Spleen (tissue), 11 donors: ENCODE results near the gene TRPM7. TPM values are rescaled to one million over a fixed set of nuclear protein-coding genes. Genes with fewer than 3 reads are reported as not detected.
"Not testable (repeated sequence)": the region's sequence is repeated elsewhere in the genome, so short reads cannot be mapped to it uniquely, and the experiment has no call there.

Experiments used
- DNase-seq: peaks from one replicate; pipeline ENCODE4 v3.0.0-alpha.2; 2020
- H3K27ac ChIP-seq, 8 donors: fragments of 200-600 bp; sonication (generic) in 7 of 8; 1 replicate in 4 of 8; 2 replicates in 4 of 8; pipeline versions ENCODE4 v1.5.0 to v1.8.0; 2016 to 2021; ENCODE audit warnings: inconsistent platforms in 4 of 8, mild to moderate bottlenecking in 4 of 8, moderate library complexity in 1 of 8
- H3K27me3 ChIP-seq, 7 donors: fragments of 200-600 bp; sonication (generic) in 6 of 7; replicated peaks in 1 of 7; 1 replicate in 4 of 7; 2 replicates in 3 of 7; pipeline versions ENCODE4 v1.5.0 to v1.8.0; 2016 to 2021; ENCODE audit warnings: inconsistent platforms in 3 of 7, mild to moderate bottlenecking in 1 of 7
- H3K36me3 ChIP-seq, 6 donors: fragments of 200-600 bp; sonication (generic) in 5 of 6; 1 replicate in 4 of 6; 2 replicates in 2 of 6; pipeline versions ENCODE4 v1.5.0 to v1.8.0; 2016 to 2021; ENCODE audit warnings: inconsistent platforms in 2 of 6
- H3K4me1 ChIP-seq, 6 donors: fragments of 200-600 bp; sonication (generic) in 5 of 6; 1 replicate in 3 of 6; 2 replicates in 3 of 6; pipeline versions ENCODE4 v1.5.0 to v1.8.0; 2016 to 2021; ENCODE audit warnings: inconsistent platforms in 3 of 6
- H3K4me3 ChIP-seq, 8 donors: fragments of 200-600 bp; sonication (generic) in 7 of 8; 1 replicate in 4 of 8; 2 replicates in 4 of 8; pipeline versions ENCODE4 v1.5.0 to v1.8.0; 2016 to 2021; ENCODE audit warnings: inconsistent platforms in 4 of 8, mild to moderate bottlenecking in 4 of 8, moderate library complexity in 2 of 8
- H3K9me3 ChIP-seq, 8 donors: fragments of 200-600 bp; sonication (generic) in 7 of 8; 1 replicate in 4 of 8; 2 replicates in 4 of 8; pipeline versions ENCODE4 v1.5.0 to v1.8.0; 2016 to 2021; ENCODE audit warnings: inconsistent platforms in 4 of 8
- POLR2A ChIP-seq, 3 donors: fragments of 450-650 bp; IDR thresholded peaks; one replicate each; pipeline ENCODE4 v1.5.1; 2017; ENCODE audit warnings: antibody characterized with exemption in 3 of 3, mild to moderate bottlenecking in 1 of 3
- POLR2AphosphoS5 ChIP-seq, 3 donors: sonication (generic); formaldehyde crosslinking; IDR thresholded peaks; one replicate each; pipeline ENCODE4 v1.5.1; 2017; ENCODE audit warnings: antibody characterized with exemption in 3 of 3
- WGBS, 5 donors: extraction: QIAGEN DNeasy Blood & Tissue Kit in 3 of 5; methylation state at CpG; one replicate each; pipeline versions ENCODE4 v1.1.5 to v1.1.7; 2013 to 2018; 5-methylcytosine and 5-hydroxymethylcytosine counted together
- intact Hi-C: fragments of 100-400 bp; cut with DNase I; formaldehyde crosslinking; loops from one replicate; pipeline ENCODE4 v1.15.0; 2023; ENCODE audit warnings: low total_unique reads
- polyA plus RNA-seq, 3 donors: library from polyadenylated mRNA; stranded (reverse); fragments of 200-250 nt; gene quantifications; one replicate each; pipeline ENCODE4 v1.2.1, GENCODE V29; 2013
- total RNA-seq, 7 donors: library from RNA; depleted of rRNA in 3 of 7; stranded (reverse); fragments of >200 nt in 3 of 7; fragmentation: NEBNext Ultra II Directional in 4 of 7; extraction: Animal tissue kit (Norgen Biotek cat#: 25700) in 4 of 7; gene quantifications; one replicate each; pipeline versions ENCODE4 v1.1.0 to v1.2.1, GENCODE V29; 2016 to 2021
- TF ChIP-seq, protein P1 (sequence below), 11 experiments: fragments of 200-600 bp in 7 of 11; fragments of 450-650 bp in 4 of 11; sonication (generic) in 4 of 11; IDR thresholded peaks in 8 of 11; conservative IDR thresholded peaks in 3 of 11; 1 replicate in 7 of 11; 2 replicates in 4 of 11; pipeline versions ENCODE4 v1.4.0 to v1.8.0; 2016 to 2021; ENCODE audit warnings: antibody characterized with exemption in 11 of 11, inconsistent platforms in 4 of 11, mild to moderate bottlenecking in 1 of 11
- donor health status: healthy with polysubstance abuse.
- donor health status: DM: no; HTN: no; CAD: no; lungs with moderate emphysema.
- donor health status: DM: no; HTN: no; CAD: no.
- donor health status: Bipolar disorder and iron deficiency.
- donor health status: healthy.
- donor health status: DM: no; HTN: no; CAD: no.
- donor health status: DM: yes; HTN: yes; CAD: no.

TRPM7 gene
- total and polyA plus RNA-seq, 10 donors: 6.4 to 101 (median 46.7) TPM

DNA sequence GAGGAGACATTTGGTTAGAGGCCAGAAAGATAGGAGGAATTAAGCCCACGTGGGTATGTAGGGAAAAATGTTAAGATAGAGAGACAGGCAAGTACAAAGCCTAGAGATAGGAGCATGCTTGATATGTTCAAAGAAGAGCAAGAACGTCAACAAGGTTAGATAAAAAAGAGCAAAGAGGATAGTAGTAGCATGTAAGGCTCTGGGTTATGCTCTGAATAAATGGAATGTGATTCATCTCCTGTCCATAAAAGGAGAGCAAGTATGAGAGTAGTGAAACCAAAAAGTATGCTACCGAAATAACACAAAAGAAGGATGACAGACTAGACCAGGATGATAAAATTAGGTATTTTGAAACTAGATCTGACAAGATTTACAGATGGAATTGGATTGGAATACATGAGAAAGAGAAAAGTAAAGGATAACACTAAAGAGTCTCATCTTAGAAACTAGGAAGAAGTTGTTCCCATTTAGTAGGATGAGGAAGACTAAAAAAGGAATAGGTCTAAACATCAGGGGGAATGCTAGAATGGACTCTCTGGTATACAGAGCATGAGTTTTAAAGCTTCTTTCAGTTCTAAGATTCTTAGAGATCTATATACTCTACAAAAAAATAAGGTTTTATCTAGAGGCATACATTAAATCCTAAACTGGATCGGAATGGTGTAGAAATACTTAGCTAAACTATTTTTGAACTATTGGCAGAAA, 59.1 kb downstream of the TRPM7 start:
- TF ChIP-seq, protein P1, sequence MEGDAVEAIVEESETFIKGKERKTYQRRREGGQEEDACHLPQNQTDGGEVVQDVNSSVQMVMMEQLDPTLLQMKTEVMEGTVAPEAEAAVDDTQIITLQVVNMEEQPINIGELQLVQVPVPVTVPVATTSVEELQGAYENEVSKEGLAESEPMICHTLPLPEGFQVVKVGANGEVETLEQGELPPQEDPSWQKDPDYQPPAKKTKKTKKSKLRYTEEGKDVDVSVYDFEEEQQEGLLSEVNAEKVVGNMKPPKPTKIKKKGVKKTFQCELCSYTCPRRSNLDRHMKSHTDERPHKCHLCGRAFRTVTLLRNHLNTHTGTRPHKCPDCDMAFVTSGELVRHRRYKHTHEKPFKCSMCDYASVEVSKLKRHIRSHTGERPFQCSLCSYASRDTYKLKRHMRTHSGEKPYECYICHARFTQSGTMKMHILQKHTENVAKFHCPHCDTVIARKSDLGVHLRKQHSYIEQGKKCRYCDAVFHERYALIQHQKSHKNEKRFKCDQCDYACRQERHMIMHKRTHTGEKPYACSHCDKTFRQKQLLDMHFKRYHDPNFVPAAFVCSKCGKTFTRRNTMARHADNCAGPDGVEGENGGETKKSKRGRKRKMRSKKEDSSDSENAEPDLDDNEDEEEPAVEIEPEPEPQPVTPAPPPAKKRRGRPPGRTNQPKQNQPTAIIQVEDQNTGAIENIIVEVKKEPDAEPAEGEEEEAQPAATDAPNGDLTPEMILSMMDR (IDR thresholded peaks at IDR 0.05 in 8 of 11, conservative IDR thresholded peaks at IDR 0.05 in 3 of 11): no peak
- no peak for TF ChIP-seq POLR2AphosphoS5 (IDR thresholded peaks at IDR 0.05)
- no peak for TF ChIP-seq POLR2A (IDR thresholded peaks at IDR 0.05)
- DNase-seq: no peak
- WGBS, 5 donors: 75 to 87% (median 81%) methylated on average over 4 of the region's 4 CpGs

DNA sequence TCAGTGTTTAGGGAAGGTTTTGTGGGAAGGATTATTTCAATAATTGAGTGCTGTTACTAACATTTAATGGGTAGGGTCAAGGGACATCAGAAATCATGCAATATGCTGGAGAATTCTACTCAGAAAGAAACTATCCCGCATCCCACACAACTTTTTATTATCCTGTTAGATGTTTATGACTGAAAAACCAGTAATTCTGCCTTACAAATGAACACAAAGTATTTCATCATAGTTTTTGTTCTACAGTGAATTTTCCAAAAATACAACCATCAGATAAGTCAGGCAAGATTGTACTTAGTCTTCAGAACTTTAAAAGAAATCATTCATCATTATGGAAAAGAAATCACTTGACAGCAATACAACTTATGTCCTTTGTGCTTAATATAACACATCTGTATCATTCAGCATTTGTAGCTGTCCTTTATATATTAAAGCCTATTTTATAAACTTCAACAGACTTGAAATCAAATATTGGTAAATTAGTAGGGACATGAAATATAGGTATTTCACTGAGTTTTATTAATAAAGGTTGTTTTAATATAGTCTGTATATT, 61.9 kb downstream of the TRPM7 start:
- peaks cover 0 to 100% (median 50%) of the 10 kb centered on the region in 6 donors for H3K36me3 ChIP-seq
- intact Hi-C loops: no loop called here
- H3K9me3 ChIP-seq: no peaks in the 10 kb centered on the region
- no peak overlapping the region for H3K27ac ChIP-seq
- 76 to 89% (median 88%) methylated on average over 1 of the region's 1 CpG for WGBS, 5 donors
- TF ChIP-seq POLR2AphosphoS5 (IDR thresholded peaks at IDR 0.05) (no peak), POLR2A (IDR thresholded peaks at IDR 0.05) (no peak)
- TF ChIP-seq, protein P1 (IDR thresholded peaks at IDR 0.05 in 8 of 11, conservative IDR thresholded peaks at IDR 0.05 in 3 of 11): no peak
- no peak overlapping the region for H3K4me3 ChIP-seq
- DNase-seq: no peak
- no peaks in the 10 kb centered on the region for H3K4me1 ChIP-seq
- H3K27me3 ChIP-seq: no peaks in the 10 kb centered on the region

More for the DNA sequence above, 59.1 kb downstream of the TRPM7 start:
- no peaks in the 10 kb centered on the region for H3K9me3 ChIP-seq
- H3K27ac ChIP-seq: no peak overlapping the region
- no peaks in the 10 kb centered on the region for H3K27me3 ChIP-seq
- no peak overlapping the region for H3K4me3 ChIP-seq
- intact Hi-C loops: no loop called here
- no peaks in the 10 kb centered on the region for H3K4me1 ChIP-seq
- peaks cover 0 to 100% (median 57%) of the 10 kb centered on the region in 6 donors for H3K36me3 ChIP-seq

DNA sequence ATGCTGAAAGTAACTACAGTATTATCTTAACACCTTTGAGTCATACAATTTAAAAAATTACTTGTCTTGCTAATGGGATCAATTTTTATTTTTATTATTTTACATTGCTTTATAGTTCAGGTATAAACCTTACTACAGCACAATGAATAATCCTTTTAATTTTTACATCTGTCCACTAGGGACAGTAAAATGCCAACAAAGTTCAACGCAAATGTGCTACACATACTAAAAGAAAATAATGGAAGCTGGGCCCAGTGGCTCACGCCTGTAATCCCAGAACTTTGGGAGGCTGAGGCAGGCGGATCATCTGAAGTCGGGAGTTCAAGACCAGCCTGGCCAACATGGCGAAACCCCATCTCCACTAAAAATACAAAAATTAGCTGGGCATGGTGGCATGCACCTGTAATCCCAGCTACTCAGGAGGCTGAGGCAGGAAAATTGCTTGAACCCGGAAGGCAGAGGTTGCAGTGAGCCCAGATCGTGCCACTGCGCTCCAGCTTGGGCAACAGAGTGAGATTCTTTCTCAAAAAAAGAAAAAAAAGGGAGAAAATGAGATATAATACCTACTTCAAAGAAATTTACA, 64.1 kb downstream of the TRPM7 start:
- H3K27me3 ChIP-seq, H3K9me3 ChIP-seq, H3K4me3 ChIP-seq, H3K27ac ChIP-seq, DNase-seq, intact Hi-C loops, H3K4me1 ChIP-seq: not testable (repeated sequence)
- H3K36me3 ChIP-seq: peaks cover 0 to 100% (median 41%) of the 10 kb centered on the region in 6 donors
- WGBS, 5 donors: 83 to 92% (median 91%) methylated on average over 8 of the region's 8 CpGs
- TF ChIP-seq, protein P1 (IDR thresholded peaks at IDR 0.05 in 8 of 11, conservative IDR thresholded peaks at IDR 0.05 in 3 of 11): peak in 2 of 11 experiments; percentile 11 to 27

DNA sequence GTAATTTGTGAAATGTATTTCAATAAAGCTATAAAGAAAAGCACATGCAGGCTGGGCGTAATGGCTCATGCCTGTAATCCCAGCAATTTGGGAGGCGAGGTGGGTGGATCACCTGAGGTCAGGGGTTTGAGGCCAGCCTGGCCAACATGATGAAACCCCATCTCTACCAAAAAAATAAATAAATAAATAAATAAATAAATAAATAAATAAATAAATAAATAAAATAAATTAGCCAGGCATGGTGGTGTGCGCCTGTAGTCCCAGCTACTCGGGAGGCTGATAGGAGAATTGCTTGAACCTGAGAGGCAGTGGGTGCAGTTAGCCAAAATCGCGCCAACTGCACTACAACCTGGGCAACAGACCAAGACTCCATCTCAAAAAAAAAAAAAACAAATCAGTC, 69.6 kb downstream of the TRPM7 start:
- intact Hi-C loops, H3K27me3 ChIP-seq, H3K4me3 ChIP-seq, H3K4me1 ChIP-seq, DNase-seq, H3K9me3 ChIP-seq, H3K27ac ChIP-seq: not testable (repeated sequence)
- H3K36me3 ChIP-seq: peaks cover 6 to 100% (median 49%) of the 10 kb centered on the region in 6 donors
- 86 to 98% (median 88%) methylated on average over 6 of the region's 6 CpGs for WGBS, 5 donors

DNA sequence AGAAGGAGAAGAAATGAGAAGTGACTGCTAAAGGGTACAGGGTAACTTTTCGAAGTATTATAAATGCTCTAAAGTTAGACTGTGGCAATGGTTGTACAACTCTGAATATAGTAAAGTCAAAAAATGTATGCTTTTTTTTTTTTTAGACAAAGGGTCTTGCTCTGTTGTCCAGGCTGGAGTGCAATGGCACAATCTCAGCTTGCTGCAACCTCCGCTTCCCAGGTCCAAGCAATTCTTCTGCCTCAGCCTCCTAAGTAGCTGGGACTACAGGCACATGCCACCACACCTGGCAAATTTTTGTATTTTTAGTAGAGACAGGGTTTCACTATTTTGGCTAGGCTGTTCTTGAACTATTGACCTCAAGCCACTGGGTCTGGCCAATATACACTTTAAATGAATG, 70.0 kb downstream of the TRPM7 start:
- H3K36me3 ChIP-seq: peaks cover 6 to 100% (median 49%) of the 10 kb centered on the region in 6 donors
- DNase-seq: not testable (repeated sequence)
- 96 to 100% (median 99%) methylated on average over 2 of the region's 2 CpGs for WGBS, 5 donors

More for the DNA sequence above, 70.0 kb downstream of the TRPM7 start:
- H3K4me1 ChIP-seq, intact Hi-C loops, H3K27me3 ChIP-seq, H3K9me3 ChIP-seq, H3K4me3 ChIP-seq, H3K27ac ChIP-seq: not testable (repeated sequence)
